Cardiac septum (tissue), 1 donor: ENCODE results near the gene TRAFD1. TPM values are rescaled to one million over a fixed set of nuclear protein-coding genes. Genes with fewer than 3 reads are reported as not detected.

Source experiments
- DNase-seq: peaks from one replicate; pipeline ENCODE4 v3.0.0-alpha.2; 2020; ENCODE audit warnings: low spot score
- intact Hi-C: fragments of 100-400 bp; cut with DNase I; formaldehyde crosslinking; loops from one replicate; pipeline ENCODE4 v1.14.0; 2022
- total RNA-seq: library from RNA; stranded (reverse); fragmentation: NEBNext Ultra II Directional; extraction: Animal tissue kit (Norgen Biotek cat#: 25700); gene quantifications from one replicate; pipeline ENCODE4 v1.2.1, GENCODE V29; 2021
- donor health status: DM: no; HTN: no; CAD: no.

Gene TRAFD1
- total RNA-seq, 1 donor from 2014 or later = 32.3 TPM

- DNase-seq = no peak
- intact Hi-C loops = no loop called here
Observed at GRCh38 chr12:112112409-112113133, 12.8 kb upstream of the TRAFD1 start.

GRCh38 chr12:112115259-112116045 lies 9.9 kb upstream of the TRAFD1 start:
- intact Hi-C loops = no loop called here

GRCh38 chr12:112116232-112117060 lies 8.9 kb upstream of the TRAFD1 start:
- DNase-seq = peak; percentile 91
- intact Hi-C loops = no loop called here

More at GRCh38 chr12:112115259-112116045, 9.9 kb upstream of the TRAFD1 start:
- no peak for DNase-seq

GRCh38 chr12:112117685-112118084 lies 7.7 kb upstream of the TRAFD1 start:
- intact Hi-C loops = no loop called here
- no peak for DNase-seq

- intact Hi-C loops = no loop called here
- DNase-seq = peak; percentile 84
Observed at GRCh38 chr12:112121780-112122565, 3.4 kb upstream of the TRAFD1 start.

- no peak for DNase-seq
- intact Hi-C loops = no loop called here
Observed at GRCh38 chr12:112122823-112123690, 2.3 kb upstream of the TRAFD1 start.

- no peak for DNase-seq
- intact Hi-C loops = no loop called here
Observed at GRCh38 chr12:112124918-112125249, 476 bp upstream of the TRAFD1 start.

- DNase-seq = no peak
- intact Hi-C loops = no loop called here
Observed at GRCh38 chr12:112126000-112126438, 659 bp downstream of the TRAFD1 start.

GRCh38 chr12:112126911-112127310 lies 1.6 kb downstream of the TRAFD1 start:
- no peak for DNase-seq
- intact Hi-C loops = no loop called here

- intact Hi-C loops = loop anchor here (5.0 kb wide), 1 partner anchor 33 kb away; no protein-coding TSS in a partner anchor
- DNase-seq = no peak
Observed at GRCh38 chr12:112130441-112130998, 5.2 kb downstream of the TRAFD1 start.

GRCh38 chr12:112131686-112132085 lies 6.3 kb downstream of the TRAFD1 start:
- intact Hi-C loops = loop anchor here (5.0 kb wide), 1 partner anchor 34 kb away; no protein-coding TSS in a partner anchor
- DNase-seq = no peak

GRCh38 chr12:112133418-112133817 lies 8.1 kb downstream of the TRAFD1 start:
- no peak for DNase-seq
- intact Hi-C loops = loop anchor here (5.0 kb wide), 1 partner anchor 36 kb away; no protein-coding TSS in a partner anchor

GRCh38 chr12:112134731-112135130 lies 9.4 kb downstream of the TRAFD1 start:
- DNase-seq = no peak
- intact Hi-C loops = loop anchor here (5.0 kb wide), 1 partner anchor 37 kb away; no protein-coding TSS in a partner anchor

GRCh38 chr12:112140728-112141127 lies 15.4 kb downstream of the TRAFD1 start:
- no peak for DNase-seq
- intact Hi-C loops = no loop called here

GRCh38 chr12:112146123-112146522 lies 20.8 kb downstream of the TRAFD1 start:
- no peak for DNase-seq
- intact Hi-C loops = no loop called here

- no peak for DNase-seq
- intact Hi-C loops = no loop called here
Observed at GRCh38 chr12:112148031-112148513, 22.7 kb downstream of the TRAFD1 start.

- no peak for DNase-seq
- intact Hi-C loops = no loop called here
Observed at GRCh38 chr12:112149596-112149995, 24.2 kb downstream of the TRAFD1 start.
